HG03045 (cell line): Measurements from ENCODE around the gene URM1.
"Not testable (repeated sequence)": the region's sequence is repeated elsewhere in the genome, so short reads cannot be mapped to it uniquely, and the experiment has no call there.

Experiments used
- ATAC-seq: cut with Tn5 transposase; IDR thresholded peaks from one replicate; pipeline ENCODE4 v1.9.1; 2021; ENCODE audit warnings: mild to moderate bottlenecking, moderate library complexity; ENCODE audit not compliant: unreplicated experiment

The URM1 gene

DNA sequence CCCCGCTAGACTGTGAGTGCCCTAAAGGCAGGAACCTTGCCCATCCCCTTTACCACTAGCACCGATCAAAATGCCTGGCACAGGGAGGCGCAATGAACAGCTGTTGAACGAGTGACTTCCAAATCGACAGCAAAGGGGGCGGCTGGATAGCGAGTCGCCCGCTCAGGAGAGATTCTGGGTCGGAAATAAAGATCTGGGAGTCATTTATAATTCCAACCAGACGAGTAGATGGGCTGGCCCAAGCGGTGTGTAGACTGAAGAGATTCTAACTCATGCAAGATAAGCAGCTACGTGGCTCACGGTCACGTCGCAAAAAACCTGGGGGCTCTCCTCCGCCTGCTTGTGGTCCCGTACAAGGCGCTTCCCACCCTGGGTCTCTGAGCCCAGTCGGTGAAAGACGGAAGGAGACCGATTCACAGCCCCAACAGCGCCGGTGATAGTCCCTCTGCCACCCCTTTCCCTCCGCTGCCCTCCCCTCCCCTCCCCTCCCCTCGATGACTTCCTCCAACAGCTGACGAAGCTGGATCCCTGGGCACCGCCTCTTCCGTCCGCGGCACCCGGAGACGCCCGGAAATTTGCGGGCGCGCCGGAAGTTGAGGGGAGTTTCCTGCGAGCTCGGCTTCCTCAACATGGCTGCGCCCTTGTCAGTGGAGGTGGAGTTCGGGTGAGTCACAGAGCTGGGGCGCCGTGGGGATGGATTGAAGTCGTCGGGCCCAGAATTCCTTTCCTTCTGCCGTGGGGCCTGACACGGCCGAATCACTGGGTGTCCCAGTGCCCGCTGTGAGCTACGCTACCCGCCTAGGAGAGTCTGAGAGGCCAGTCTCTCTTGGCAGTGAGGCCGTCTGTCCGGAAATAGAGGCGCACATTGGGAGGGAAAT is at the start of gene URM1:
Gene URM1, plus strand, starts transcription at position 623 of the 878 bp plus-strand sequence. Its CDS starts 7 bp downstream, at position 630.
- ATAC-seq, result peak; percentile 91

DNA sequence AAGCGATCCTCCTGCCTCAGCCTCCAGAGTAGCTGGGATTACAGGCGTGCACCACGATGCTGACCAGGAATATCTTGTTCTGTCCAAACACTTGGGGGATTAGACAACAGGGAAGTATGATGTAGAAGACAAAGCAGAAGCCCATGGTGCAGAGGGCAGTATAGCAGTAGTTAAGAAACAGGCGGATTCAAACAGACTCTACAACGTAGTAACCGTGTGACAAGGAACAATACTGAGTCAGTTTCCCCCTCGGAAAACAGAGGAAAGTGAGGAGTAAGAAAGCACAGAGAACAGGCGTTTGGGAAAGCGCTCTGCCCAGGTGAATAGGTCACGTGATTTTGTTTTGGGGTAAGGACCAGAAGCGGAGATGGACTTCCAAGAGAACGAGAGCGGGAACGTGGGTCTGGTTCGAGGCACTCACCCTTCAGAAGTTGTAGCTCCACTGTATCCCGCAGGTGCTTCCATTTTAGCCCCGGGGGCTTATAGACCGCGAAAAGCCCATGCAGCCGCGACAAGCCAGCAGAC is 49.2 kb upstream of the URM1 start:
- peak; percentile 5 for ATAC-seq

DNA sequence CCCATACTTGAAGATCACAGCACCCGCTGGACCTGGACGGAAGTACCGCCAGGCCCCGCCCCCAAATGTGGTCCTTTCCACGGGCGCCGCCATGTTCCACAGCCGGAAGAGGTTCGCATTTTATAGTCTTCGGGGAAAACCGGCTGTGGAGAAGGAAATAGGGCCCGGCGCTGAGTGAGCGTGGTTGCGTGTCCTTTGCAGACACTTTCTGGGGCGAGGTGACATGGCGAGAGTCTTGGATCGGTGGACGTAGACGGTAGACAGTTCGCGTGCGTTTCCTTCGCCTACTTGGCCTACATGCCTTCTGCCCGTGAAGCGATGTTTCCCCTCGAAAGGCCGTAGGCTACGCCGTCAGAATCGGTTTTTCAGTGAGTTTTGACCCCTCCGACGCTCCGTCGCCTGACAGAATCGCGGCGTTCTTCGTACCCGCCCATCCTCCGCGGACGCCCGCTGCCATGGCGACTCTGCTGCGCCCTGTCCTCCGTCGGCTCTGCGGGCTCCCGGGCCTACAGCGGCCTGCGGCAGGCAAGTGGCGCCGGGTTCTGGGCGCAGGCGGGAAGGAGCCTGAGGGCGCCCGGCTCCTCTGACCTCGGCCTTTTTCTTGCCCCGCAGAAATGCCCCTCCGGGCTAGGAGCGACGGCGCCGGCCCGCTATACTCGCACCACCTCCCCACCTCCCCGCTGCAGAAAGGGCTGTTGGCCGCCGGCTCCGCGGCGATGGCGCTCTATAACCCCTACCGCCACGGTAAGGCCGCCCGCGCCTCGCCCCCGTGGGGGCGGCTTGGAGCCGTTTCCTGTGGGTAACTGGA is 48.6 kb upstream of the URM1 start, which contains the start of the genes COQ4 and TRUB2:
Gene COQ4, plus strand, starts transcription at position 436 of the 808 bp plus-strand sequence. Its CDS starts 20 bp downstream, at position 456.
Gene TRUB2, minus strand, starts transcription at position 44 of the 808 bp plus-strand sequence. Its CDS starts 39 bp downstream, at position 5.
- peak; percentile 82 for ATAC-seq

DNA sequence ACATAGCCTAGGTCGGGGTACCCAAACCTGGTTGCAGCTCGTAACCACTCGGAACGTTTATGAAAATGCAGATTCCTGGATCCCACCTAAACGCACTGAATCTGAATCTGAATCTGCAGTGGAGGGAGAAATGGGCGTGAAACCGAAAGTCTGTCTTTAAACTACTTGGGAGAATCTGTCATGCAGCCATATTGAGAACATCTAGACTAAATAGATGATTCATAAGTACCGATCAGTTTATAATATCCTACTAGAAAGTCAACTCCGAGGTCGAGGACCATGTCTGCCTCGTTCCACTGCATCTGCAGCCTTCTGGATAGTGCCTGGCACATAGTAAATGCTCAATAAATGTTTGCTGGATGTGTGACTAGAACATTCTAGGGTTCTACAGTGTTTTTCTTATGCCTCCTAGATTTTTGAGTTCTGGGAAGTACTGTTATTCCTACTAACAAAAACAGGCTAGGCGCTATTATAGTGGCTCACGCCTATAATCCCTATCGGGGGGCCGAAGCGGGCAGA is 47.9 kb upstream of the URM1 start:
- ATAC-seq, result no peak

DNA sequence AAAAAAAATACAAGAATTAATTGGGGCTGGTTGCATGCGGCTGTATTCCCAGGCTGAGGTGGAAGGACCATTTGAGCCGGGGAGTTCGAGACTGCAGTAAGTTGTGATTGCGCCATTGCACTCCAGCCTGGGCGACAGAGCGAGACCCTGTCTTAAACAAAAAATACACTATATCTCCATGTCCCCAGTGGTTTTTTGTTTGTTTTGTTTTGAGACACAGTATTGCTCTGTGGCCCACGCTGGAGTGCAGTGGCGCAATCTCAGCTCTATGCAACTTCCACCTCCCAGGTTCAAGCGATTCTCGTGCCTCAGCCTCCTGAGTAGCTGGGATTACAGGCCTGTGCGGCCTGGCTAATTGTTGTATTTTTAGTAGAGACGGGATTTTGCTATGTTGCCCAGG is 47.4 kb upstream of the URM1 start:
- no peak for ATAC-seq

DNA sequence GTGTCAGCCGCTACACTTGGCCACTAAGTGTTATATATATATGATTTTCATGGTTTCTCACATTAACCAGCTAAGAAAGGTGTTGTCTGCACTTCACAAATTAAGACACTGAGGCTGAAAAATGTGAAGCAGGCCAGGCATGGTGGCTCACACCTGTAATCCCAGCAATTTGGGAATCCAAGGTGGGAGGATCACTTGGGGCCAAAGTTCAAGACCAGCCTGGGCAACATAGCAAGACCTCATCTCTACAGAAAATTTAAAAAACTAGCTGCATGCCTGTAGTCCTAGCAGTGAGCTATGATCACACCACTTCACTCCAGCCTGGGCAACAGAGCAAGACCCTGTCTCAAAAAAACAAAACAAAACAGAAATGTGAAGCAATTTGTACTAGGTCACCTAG is 46.8 kb upstream of the URM1 start:
- no peak for ATAC-seq

DNA sequence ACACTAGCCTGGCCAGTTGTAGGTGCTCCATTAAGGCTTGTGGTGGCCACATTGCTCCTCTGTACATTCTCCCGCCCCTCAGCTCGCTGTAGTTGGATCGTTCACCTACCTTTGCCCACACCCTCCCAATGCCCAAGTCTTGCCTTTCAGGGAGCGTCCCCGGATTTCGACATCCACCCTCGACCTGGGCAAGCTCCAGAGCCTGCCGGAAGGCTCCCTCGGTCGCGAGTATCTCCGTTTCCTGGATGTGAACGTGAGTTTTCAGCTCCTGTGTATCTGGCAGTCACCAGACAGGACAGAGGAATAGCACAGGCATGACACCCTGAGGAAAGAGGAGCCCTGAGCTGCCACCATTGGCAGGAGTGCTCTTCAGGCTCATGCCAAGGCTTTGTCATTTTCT is 45.5 kb upstream of the URM1 start:
- ATAC-seq, result no peak

DNA sequence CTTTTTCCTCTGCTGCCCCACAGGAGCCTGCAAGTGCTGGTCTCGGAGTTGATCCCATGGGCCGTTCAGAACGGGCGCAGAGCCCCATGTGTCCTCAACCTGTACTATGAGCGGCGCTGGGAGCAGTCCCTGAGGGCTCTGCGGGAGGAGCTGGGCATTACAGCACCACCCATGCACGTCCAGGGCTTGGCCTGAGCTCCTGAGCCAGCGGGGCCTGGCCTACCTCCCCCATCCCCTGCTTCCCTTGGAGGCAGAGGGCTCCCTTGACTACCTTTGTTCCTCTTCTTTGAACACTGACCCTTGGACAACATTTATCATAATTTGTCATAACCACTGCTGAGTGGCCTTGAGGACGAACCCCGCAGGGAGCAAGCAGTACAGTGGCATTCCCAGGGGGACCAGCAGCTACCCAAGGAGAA is 37.7 kb upstream of the URM1 start:
- no peak for ATAC-seq

DNA sequence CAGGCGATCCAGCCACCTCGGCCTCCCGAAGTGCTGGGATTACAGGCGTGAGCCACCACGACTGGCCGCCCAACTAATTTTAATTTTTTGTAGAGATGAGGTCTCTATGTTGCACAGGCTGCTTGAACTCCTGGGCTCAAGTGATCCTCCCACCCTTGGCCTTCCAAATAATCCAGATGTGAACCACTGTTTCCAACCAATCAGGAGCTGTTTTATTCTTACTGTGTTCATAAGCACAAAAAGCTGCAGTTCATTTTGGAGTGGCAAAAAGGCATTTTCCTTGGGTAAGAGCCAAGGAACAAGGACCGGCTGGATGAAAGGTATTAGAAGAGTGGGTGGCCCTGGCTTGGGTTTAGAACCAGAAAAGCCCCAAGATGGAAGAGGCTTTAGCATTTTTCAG is 36.0 kb upstream of the URM1 start:
- ATAC-seq, result no peak

DNA sequence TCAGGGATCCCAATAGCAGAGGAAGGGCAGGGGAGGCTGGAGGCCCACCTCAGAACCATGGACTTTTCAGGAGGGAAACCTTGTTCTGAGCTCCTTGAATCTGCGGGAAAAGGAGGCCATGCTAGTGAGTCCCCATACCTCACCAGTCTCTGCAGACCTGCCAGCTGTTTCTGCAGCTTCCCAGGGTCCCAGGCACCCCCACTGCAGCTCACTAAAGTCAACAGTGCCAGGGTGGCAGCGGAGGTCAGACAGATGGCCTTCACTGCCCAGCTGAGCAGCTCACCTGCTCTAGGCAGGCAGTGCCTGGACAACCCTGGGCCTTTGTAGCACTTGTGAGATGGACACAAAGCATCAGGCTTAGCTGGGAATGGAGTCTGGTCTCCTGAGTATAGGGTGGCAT is 35.3 kb upstream of the URM1 start:
- no peak for ATAC-seq

DNA sequence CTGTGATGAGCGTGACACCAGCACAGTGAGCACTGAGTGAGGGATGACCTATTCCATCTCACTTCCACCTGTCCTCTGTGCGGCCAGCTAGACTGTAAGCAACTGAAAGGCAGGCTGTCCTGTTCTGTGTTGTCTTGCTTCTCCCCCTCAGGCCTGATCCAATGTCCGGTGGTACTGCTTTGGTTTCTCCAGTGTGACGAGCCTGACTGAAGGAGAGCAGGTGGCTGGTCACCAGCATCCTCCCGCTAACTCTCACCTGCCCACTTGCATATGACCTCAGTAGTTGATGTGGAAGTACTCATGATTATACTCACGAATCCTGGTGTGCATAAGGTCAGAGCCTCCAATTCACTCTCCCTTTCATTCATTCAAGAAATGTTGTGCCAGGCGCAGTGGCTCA is 33.2 kb upstream of the URM1 start:
- no peak for ATAC-seq

DNA sequence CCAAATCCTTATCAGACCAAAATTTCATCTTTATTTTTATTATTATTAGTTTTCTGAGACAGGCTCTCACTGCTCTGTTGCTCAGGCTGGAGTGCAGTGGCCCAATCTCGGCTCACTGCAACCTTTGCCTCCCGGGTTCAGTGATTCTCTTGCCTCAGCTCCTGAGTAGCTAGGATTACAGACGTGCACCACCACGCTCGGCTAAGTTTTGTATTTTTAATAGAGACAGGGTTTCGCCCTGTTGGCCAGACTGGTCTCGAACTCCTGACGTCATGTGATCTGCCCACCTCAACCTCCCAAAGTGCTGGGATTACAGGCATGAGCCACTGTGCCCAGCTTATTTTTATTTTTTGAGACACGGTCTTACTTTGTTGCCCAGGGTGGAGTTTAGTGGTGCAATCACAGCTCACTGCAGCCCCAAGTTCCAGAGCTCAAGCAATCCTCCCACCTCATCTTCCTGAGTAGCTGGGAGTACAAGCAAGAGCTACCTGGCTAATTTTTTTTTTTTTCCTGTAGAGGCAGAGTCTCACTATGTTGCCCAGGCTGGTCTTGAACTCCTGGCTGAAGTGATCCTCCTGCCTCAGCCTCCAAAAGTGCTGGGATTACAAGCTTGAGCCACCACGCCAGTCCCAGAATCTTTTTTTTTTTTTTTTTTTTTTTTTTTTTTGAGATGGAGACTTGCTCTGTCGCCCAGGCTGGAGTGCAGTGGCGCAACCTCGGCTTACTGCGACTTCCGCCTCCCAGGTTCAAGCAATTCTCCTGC is 32.1 kb upstream of the URM1 start:
- ATAC-seq, result not testable (repeated sequence)

DNA sequence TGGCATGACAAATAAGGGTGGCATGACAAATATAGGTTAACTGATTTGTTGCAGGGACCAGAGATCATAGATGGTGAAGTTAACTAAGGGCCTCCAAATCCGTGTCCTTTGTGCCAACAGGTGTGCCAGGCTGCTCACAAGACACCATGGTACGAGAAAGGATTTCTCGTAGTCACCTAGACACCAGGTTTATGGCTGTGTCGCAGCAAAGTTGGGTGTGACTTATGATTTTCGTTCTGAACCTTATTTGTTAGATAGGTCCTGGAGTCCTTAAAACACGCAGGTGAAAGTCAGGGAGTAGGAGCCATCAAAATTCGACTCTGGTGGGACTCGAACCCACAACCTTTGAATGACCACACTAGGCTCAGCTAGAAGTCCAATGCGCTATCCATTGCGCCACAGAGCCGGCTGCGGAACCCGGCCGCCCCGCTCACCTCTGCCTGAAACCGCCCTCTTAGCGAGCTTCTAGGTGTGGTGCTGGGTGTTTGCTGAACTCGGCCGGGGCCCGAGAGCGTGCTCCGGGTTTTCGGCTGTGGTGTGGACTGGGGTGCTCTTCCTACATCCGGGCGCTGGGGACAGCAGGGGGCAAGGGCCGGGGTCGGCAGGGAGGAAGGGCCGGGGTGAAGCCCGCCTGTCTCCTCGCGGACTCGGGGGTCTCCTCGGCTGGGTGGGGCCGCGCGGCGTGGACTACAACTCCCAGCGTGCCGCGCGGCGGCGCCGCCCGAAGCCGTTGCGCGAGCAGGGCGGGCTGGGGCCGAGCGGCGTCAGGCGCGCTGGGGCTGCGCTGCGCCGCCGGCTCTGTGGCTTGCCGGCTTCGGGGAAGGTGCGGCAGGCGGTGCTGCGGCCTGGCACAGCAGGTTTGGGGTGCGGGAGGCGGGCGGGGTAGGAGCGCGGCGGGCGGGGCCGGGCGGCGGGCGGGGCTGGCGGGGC is 31.1 kb upstream of the URM1 start, which contains the start of gene SLC27A4:
Gene SLC27A4, plus strand, starts transcription at position 767 of the 930 bp plus-strand sequence. CDS start 2,606 bp downstream, outside the sequence.
- peak; percentile 77 for ATAC-seq

DNA sequence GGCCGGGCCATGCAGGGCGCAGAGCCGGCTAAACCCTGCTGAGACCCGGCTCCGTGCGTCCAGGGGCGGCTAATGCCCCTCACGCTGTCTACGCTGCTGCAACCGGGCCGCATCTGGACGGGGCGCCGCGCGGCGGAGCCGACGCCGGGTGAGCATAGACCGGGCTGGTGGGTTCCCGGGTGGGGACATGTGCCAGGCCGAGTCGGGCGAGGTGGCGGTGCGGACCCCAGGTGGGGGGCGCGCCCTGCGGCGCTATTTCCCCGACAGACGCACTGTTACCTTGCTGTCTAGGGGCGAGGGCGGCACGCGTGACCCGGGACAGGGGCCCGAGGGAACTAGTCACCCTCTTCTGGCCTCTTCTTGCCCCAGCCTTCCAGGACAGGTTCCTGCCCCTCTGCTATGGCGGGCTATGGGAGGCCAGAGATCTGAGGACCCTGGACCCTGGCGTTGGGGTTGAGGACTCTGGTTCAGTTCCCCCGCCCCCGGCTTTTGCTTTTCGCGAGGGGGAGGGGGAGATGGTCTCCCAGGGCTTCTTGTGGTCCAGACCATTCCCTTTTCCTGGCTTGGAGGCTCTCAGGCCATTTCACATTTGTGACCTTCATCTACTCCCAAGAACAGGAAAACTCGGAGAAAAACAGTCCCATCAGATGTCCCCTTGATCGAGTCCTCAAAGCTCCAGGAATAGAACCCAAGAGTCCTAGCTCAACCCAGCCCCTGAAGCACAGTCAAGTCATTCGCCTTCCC is 30.3 kb upstream of the URM1 start:
- ATAC-seq, result peak; percentile 36

DNA sequence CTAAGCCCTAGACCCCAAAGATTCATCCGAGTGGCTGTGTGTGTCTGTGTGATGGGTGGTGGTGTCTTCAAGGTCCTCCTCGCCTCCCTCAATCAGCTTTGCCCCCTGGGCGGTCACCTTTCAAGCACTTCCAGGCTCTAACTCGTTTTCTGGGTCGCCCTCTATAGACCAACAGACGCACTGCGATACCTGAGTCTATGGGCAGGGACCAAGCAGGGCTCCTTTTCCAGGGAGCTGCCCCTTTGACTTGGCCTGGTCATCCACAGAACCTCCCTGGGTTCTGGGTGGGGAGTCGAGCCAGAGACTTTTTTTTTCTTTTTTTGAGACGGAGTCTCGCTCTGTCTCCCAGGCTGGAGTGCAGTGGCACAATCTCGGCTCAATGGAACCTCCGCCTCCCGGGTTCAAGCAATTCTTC is 29.7 kb upstream of the URM1 start:
- ATAC-seq, result no peak

DNA sequence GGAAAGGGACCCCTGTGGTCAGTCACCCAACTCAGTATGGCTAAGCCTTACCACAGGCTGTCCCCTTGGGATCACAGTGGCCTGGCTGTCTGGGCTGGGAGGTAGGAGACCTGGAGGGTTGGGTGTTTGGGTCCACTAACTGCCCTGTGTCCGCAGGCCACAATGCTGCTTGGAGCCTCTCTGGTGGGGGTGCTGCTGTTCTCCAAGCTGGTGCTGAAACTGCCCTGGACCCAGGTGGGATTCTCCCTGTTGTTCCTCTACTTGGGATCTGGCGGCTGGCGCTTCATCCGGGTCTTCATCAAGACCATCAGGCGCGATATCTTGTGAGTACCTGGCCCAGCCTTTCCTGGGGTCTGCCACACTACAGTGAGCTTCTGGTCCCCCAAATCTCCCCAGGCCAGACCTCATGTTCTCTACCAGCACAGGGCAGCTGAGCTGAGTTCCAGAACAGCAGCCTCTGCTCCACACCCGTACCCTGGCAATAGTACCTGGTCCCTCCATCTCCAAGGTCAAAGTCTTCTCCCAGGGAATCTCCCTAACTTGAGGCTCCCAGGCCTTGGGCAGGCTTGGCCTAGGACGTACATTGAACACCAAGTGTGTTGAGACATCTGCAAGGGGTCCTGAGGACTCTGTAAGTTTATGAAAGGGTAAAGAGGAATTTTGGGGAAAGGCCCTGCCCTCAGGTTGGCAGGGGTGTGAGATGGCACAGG is 28.0 kb upstream of the URM1 start:
- no peak for ATAC-seq

DNA sequence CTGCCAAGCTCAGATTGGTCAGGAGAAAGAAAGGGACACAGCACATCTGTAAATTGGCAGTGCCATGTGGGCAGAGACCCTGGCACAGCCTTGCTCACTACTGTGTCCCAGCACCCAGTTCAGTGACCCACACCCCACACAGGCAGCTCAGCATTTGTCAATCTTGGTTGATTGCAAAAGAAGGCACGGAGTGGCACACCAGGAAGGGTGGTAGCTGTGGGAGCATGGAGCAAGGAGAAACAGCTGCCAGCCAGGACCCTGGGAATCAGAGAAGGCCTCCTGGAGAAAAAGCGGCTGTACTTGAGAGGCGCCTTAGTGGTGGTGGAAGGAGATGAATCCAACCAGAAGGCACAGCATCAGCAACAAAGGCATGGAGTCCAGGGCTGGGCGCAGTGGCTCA is 27.3 kb upstream of the URM1 start:
- no peak for ATAC-seq
